ENCODE data around the gene SCN1B. TPM values are rescaled to one million over a fixed set of nuclear protein-coding genes. Genes with fewer than 3 reads are reported as not detected.
A peak's percentile ranks its signal among the peaks of the same experiment; 100 is the strongest.

SCN1B gene
- total and polyA plus RNA-seq, 2 of the 13 experiments (the other 11 are each of a cell fraction or from before 2014, with no cell fraction given), result 2.7 to 20.1 TPM

DNA sequence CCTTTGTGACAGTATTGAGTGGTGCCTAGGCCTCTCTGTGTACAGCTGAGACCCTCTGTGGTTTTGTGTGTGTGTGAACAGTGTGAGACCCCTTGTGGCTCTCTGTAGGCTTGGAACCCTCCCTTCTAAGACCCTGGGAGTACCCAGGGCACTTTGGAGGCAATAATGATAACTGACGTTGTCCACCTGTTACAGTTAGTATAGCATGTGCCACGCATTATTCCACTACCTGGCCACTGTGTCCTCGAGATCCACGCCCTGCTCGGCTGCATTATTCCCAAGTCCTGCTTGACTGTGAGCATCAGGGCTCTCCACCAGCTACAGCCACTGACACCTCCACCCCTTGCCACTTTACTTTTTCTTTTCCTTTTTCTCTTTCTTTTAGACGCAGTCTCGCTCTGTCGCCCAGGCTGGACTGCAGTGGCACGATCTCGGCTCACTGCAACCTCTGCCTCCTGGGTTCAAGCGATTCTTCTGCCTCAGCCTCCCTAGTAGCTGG lies 28.2 kb upstream of the SCN1B start (continued):
- no peak for TF ChIP-seq ETS1 (CRISPR knock-in tag; IDR thresholded peaks at IDR 0.05)
- TF ChIP-seq ZNF12 (CRISPR knock-in tag; IDR thresholded peaks at IDR 0.05), result no peak
- TF ChIP-seq, protein P1, sequence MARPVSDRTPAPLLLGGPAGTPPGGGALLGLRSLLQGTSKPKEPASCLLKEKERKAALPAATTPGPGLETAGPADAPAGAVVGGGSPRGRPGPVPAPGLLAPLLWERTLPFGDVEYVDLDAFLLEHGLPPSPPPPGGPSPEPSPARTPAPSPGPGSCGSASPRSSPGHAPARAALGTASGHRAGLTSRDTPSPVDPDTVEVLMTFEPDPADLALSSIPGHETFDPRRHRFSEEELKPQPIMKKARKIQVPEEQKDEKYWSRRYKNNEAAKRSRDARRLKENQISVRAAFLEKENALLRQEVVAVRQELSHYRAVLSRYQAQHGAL (CRISPR knock-in tag; IDR thresholded peaks at IDR 0.05; ENCODE audit: not compliant biosample characterization), result no peak
- TF ChIP-seq, protein P2, sequence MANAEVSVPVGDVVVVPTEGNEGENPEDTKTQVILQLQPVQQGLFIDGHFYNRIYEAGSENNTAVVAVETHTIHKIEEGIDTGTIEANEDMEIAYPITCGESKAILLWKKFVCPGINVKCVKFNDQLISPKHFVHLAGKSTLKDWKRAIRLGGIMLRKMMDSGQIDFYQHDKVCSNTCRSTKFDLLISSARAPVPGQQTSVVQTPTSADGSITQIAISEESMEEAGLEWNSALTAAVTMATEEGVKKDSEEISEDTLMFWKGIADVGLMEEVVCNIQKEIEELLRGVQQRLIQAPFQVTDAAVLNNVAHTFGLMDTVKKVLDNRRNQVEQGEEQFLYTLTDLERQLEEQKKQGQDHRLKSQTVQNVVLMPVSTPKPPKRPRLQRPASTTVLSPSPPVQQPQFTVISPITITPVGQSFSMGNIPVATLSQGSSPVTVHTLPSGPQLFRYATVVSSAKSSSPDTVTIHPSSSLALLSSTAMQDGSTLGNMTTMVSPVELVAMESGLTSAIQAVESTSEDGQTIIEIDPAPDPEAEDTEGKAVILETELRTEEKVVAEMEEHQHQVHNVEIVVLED (CRISPR knock-in tag; IDR thresholded peaks at IDR 0.05; ENCODE audit: borderline replicate concordance), result no peak
- TF ChIP-seq AGO1 (IDR thresholded peaks at IDR 0.05; ENCODE audit: low read depth, low read length, poor library complexity, severe bottlenecking), result no peak
- peak; percentile 75 for TF ChIP-seq MNT (IDR thresholded peaks at IDR 0.05)
- no peak for TF ChIP-seq BORCS8-MEF2B (CRISPR knock-in tag; IDR thresholded peaks at IDR 0.05)
